GM12878 (cell line): ENCODE measurements around the gene BAZ2B. TPM values are rescaled to one million over a fixed set of nuclear protein-coding genes. Genes with fewer than 3 reads are reported as not detected.

ENCODE experiments used
- ATAC-seq: fragments of 200-7000 bp; cut with Tn5 transposase; 3 replicates; pipeline ENCODE4 v1.9.1; 2020; ENCODE audit warnings: mild to moderate bottlenecking, moderate library complexity
- BruUV-seq: library from RNA; stranded (reverse); fragments of 400-500 nt; replicated peaks from 2 replicates; lab custom pipeline; 2021; lab: Mats Ljungman, UMichigan
- CTCF ChIA-PET: fragments of 300-600 bp; sonication (Branson Sonifier 250); formaldehyde crosslinking; extraction: SDS; loops from one replicate; lab custom pipeline; 2021; ENCODE audit warnings: inconsistent platforms; lab: Yijun Ruan, JAX
- POLR2A ChIA-PET: fragments of 350-600 bp; formaldehyde crosslinking; extraction: SDS; loops from one replicate; lab custom pipeline; 2021; ENCODE audit warnings: inconsistent platforms; lab: Charles Lee
- RAD21 ChIA-PET: fragments of 300-600 bp; sonication (Branson Sonifier 250); formaldehyde crosslinking; loops from one replicate; lab custom pipeline; 2023; ENCODE audit warnings: antibody characterized with exemption; ENCODE audit not compliant: unreplicated experiment; lab: Charles Lee
- SMC1A ChIA-PET: fragments of 300-600 bp; sonication (Branson Sonifier 250); formaldehyde crosslinking; loops from one replicate; lab custom pipeline; 2023; ENCODE audit not compliant: unreplicated experiment, uncharacterized antibody; lab: Charles Lee
- DNase-seq: peaks from one replicate; pipeline ENCODE4 v3.0.0-alpha.2; 2011; ENCODE audit warnings: low read depth, low spot score
- FAIRE-seq: peaks from 3 replicates; lab custom pipeline; 2011; peaks lifted over from hg19 to GRCh38; lab: Jason Lieb, UNC
- H2AFZ ChIP-seq: 2 replicates; pipeline ENCODE4 v1.6.0; 2011; ENCODE audit warnings: low read depth, low read length, control low read depth; ENCODE audit not compliant: control insufficient read depth
- H3K27ac ChIP-seq: 2 replicates; pipeline ENCODE4 v1.5.1; 2011; ENCODE audit warnings: control low read depth; ENCODE audit not compliant: control insufficient read depth, insufficient read depth
- H3K27me3 ChIP-seq, 2 experiments: replicated peaks in 1 of 2; 2 replicates each; pipeline versions ENCODE4 v1.6.0 to v1.6.1; 2011; ENCODE audit warnings: low read length in 1 of 2; ENCODE audit not compliant: control insufficient read depth in 2 of 2, insufficient read depth in 2 of 2
- H3K36me3 ChIP-seq, 2 experiments: 2 replicates each; pipeline ENCODE4 v1.5.1; 2011; ENCODE audit warnings: low read length in 1 of 2; ENCODE audit not compliant: control insufficient read depth in 2 of 2, insufficient read depth in 2 of 2
- H3K4me1 ChIP-seq: 2 replicates; pipeline ENCODE4 v1.6.1; 2011; ENCODE audit warnings: mild to moderate bottlenecking, low read length, moderate library complexity, mixed read lengths; ENCODE audit not compliant: control insufficient read depth, insufficient read depth
- H3K4me2 ChIP-seq: 2 replicates; pipeline ENCODE4 v1.6.0; 2011; ENCODE audit warnings: control low read depth; ENCODE audit not compliant: control insufficient read depth, insufficient read depth
- H3K4me3 ChIP-seq: fragments of 200-600 bp; sonication (generic); 2 replicates; pipeline ENCODE4 v1.5.1; 2016
- H3K79me2 ChIP-seq: 2 replicates; pipeline ENCODE4 v1.6.0; 2011; ENCODE audit warnings: low read length; ENCODE audit not compliant: control insufficient read depth, insufficient read depth
- H3K9ac ChIP-seq: 2 replicates; pipeline ENCODE4 v1.8.0; 2011; ENCODE audit warnings: low read length, control low read depth, mixed read lengths; ENCODE audit not compliant: control insufficient read depth, insufficient read depth
- H3K9me3 ChIP-seq: replicated peaks from 3 replicates; pipeline ENCODE4 v1.5.1; 2011; ENCODE audit warnings: mild to moderate bottlenecking, low read length; ENCODE audit not compliant: control insufficient read depth, insufficient read depth
- H4K20me1 ChIP-seq: 2 replicates; pipeline ENCODE4 v1.6.0; 2011; ENCODE audit not compliant: control insufficient read depth, insufficient read depth
- EGR1 ChIP-seq, 2 experiments: IDR thresholded peaks; 1 replicate in 1 of 2; 2 replicates in 1 of 2; pipeline ENCODE4 v1.6.1; 2011 to 2012; ENCODE audit warnings: low read depth in 2 of 2, low read length in 2 of 2, borderline replicate concordance in 1 of 2, mild to moderate bottlenecking in 1 of 2, moderate library complexity in 1 of 2
- ESRRA ChIP-seq: IDR thresholded peaks from 2 replicates; pipeline ENCODE4 v1.6.1; 2012; ENCODE audit warnings: mild to moderate bottlenecking, low read length, improper control_type of control experiment
- HCFC1 ChIP-seq: fragments of 150-350 bp; IDR thresholded peaks from 2 replicates; pipeline ENCODE4 v1.6.1; 2014; ENCODE audit warnings: low read length
- IKZF1 ChIP-seq: fragments of 450-650 bp; conservative IDR thresholded peaks from 2 replicates; pipeline ENCODE4 v1.6.1; 2017; ENCODE audit warnings: antibody characterized with exemption, mild to moderate bottlenecking
- IRF5 ChIP-seq: fragments of 450-650 bp; IDR thresholded peaks from 2 replicates; pipeline ENCODE4 v1.6.1; 2017; ENCODE audit warnings: borderline replicate concordance
- NFYA ChIP-seq: IDR thresholded peaks from 2 replicates; pipeline ENCODE4 v1.6.1; 2011; ENCODE audit warnings: low read depth, mild to moderate bottlenecking, low read length, improper control_type of control experiment, borderline replicate concordance
- NR2C1 ChIP-seq: fragments of 450-650 bp; IDR thresholded peaks from 2 replicates; pipeline ENCODE4 v1.6.1; 2017; ENCODE audit warnings: antibody characterized with exemption, mild to moderate bottlenecking, moderate library complexity
- PBX3 ChIP-seq: IDR thresholded peaks from 2 replicates; pipeline ENCODE4 v1.6.1; 2011; ENCODE audit warnings: mild to moderate bottlenecking, low read depth, low read length, moderate library complexity; ENCODE audit not compliant: insufficient replicate concordance
- SMAD1 ChIP-seq: fragments of 450-650 bp; IDR thresholded peaks from 2 replicates; pipeline ENCODE4 v1.6.1; 2018; ENCODE audit warnings: mild to moderate bottlenecking, low read depth; ENCODE audit not compliant: partially characterized antibody
- SUZ12 ChIP-seq: fragments of 200-600 bp; sonication (generic); IDR thresholded peaks from one replicate; pipeline ENCODE4 v1.6.1; 2018; ENCODE audit warnings: antibody characterized with exemption, mild to moderate bottlenecking; ENCODE audit not compliant: unreplicated experiment
- ZZZ3 ChIP-seq: IDR thresholded peaks from 2 replicates; pipeline ENCODE4 v1.6.1; 2011; ENCODE audit warnings: low read depth; ENCODE audit not compliant: control insufficient read depth, insufficient read length
- in situ Hi-C: fragments of 300-500 bp; cut with MboI; formaldehyde crosslinking; loops from 9 replicates; pipeline ENCODE4 v1.14.3; 2018; ENCODE audit warnings: mixed read lengths
- intact Hi-C: fragments of 100-400 bp; cut with micrococcal nuclease; formaldehyde crosslinking; loops from one replicate; pipeline ENCODE4 v1.14.2; 2022; ENCODE audit not compliant: unreplicated experiment
- polyA plus RNA-seq, 11 experiments: library from polyadenylated mRNA; depleted of rRNA in 4 of 11; unstranded in 6 of 11; stranded (reverse) in 5 of 11; fragments of >200 nt; fragmentation: Nextera tagmentation in 4 of 11; fragmentation: Illumina TruSeq in 1 of 11; extraction: Ambion mirVana in 4 of 11; extraction: Trizol in 1 of 11; gene quantifications; 1 replicate in 1 of 11; 2 replicates in 10 of 11; pipeline versions ENCODE4 v1.2.1 to v1.2.3, GENCODE V29; 2011 to 2016; ENCODE audit warnings: inconsistent platforms in 2 of 11, missing spikeins in 2 of 11, low read depth in 1 of 11
- total RNA-seq, 4 experiments: library from RNA; depleted of rRNA in 3 of 4; stranded (reverse); fragments of >200 nt in 3 of 4; fragmentation: Illumina TruSeq in 1 of 4; extraction: Trizol in 1 of 4; gene quantifications; 2 replicates each; pipeline versions ENCODE4 v1.2.1 to v1.2.3, GENCODE V29; 2013 to 2021
- TF ChIP-seq, protein P1 (sequence below): IDR thresholded peaks from 2 replicates; pipeline ENCODE4 v1.6.1; 2012; ENCODE audit warnings: mild to moderate bottlenecking, low read depth, low read length

Gene BAZ2B
- total and polyA plus RNA-seq, 10 of the 15 experiments (the other 5 are each of a cell fraction or from before 2014, with no cell fraction given): 8.8 to 49.7 (median 24.7) TPM

DNA sequence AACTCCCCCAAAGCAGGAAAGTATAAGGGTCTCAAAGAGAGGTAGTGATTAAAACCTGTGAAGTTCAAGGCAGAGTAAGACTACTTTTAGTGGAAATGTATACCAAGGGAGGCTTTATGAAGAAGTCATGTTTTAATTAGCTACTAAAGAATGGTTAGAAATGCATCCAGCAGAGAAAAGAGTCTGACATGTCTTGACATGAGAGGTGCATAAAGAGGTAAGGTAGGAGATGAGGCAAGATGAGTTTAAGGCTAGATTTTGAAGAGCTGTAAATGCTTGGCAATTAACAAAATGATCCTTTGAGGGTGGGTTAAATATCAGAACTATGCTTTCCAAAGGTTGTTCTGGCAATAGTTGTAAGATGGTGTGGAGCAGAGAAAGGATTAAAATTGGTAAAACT is 241.1 kb downstream of the BAZ2B start:
- H3K4me3 ChIP-seq: no peak overlapping the region
- intact Hi-C loops (no loop called here), in situ Hi-C loops (no loop called here)
- ChIA-PET RAD21 (no interaction called here), POLR2A (interaction anchor here (0.6 kb wide), 1 partner anchor 184 kb away, joined by 3 read pairs; no protein-coding TSS in a partner anchor), SMC1A (no interaction called here), CTCF (interaction anchor here (1.2 kb wide), 1 partner anchor 22 kb away, joined by 3 read pairs; no protein-coding TSS in a partner anchor)
- H3K36me3 ChIP-seq: peaks cover 0 to 3% of the 10 kb centered on the region in 2 experiments; a peak in 1 of 4 replicates
- no peak overlapping the region for H2AFZ ChIP-seq
- no peaks in the 10 kb centered on the region for H3K9me3 ChIP-seq
- no peaks in the 10 kb centered on the region for H3K27me3 ChIP-seq
- H4K20me1 ChIP-seq: no peaks in the 10 kb centered on the region
- no peaks in the 10 kb centered on the region for H3K79me2 ChIP-seq
- H3K27ac ChIP-seq: no peak overlapping the region
- no peak overlapping the region for H3K4me2 ChIP-seq
- H3K4me1 ChIP-seq: no peaks in the 10 kb centered on the region
- BruUV-seq: no TSS peak
- DNase-seq (no peak), FAIRE-seq (no peak), ATAC-seq (no peak)
- no peak overlapping the region for H3K9ac ChIP-seq
- TF ChIP-seq ZZZ3 (no peak), EGR1 (IDR thresholded peaks at IDR 0.05; ENCODE audit: borderline replicate concordance in 1 of 2, low read depth in 2 of 2, low read length in 2 of 2) (no peak), SUZ12 (no peak), NFYA (no peak), IKZF1 (no peak), SMAD1 (no peak), ESRRA (no peak), PBX3 (no peak), HCFC1 (no peak), IRF5 (no peak), NR2C1 (no peak)
- TF ChIP-seq, protein P1, sequence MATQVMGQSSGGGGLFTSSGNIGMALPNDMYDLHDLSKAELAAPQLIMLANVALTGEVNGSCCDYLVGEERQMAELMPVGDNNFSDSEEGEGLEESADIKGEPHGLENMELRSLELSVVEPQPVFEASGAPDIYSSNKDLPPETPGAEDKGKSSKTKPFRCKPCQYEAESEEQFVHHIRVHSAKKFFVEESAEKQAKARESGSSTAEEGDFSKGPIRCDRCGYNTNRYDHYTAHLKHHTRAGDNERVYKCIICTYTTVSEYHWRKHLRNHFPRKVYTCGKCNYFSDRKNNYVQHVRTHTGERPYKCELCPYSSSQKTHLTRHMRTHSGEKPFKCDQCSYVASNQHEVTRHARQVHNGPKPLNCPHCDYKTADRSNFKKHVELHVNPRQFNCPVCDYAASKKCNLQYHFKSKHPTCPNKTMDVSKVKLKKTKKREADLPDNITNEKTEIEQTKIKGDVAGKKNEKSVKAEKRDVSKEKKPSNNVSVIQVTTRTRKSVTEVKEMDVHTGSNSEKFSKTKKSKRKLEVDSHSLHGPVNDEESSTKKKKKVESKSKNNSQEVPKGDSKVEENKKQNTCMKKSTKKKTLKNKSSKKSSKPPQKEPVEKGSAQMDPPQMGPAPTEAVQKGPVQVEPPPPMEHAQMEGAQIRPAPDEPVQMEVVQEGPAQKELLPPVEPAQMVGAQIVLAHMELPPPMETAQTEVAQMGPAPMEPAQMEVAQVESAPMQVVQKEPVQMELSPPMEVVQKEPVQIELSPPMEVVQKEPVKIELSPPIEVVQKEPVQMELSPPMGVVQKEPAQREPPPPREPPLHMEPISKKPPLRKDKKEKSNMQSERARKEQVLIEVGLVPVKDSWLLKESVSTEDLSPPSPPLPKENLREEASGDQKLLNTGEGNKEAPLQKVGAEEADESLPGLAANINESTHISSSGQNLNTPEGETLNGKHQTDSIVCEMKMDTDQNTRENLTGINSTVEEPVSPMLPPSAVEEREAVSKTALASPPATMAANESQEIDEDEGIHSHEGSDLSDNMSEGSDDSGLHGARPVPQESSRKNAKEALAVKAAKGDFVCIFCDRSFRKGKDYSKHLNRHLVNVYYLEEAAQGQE: no peak
